Measurements from ENCODE around the gene CDKAL1. TPM values are rescaled to one million over a fixed set of nuclear protein-coding genes. Genes with fewer than 3 reads are reported as not detected.

The CDKAL1 gene
- total and polyA plus RNA-seq, 2 of the 8 experiments (the other 6 are each of a cell fraction or from before 2014, with no cell fraction given) = 8.4 to 24.6 TPM

DNA sequence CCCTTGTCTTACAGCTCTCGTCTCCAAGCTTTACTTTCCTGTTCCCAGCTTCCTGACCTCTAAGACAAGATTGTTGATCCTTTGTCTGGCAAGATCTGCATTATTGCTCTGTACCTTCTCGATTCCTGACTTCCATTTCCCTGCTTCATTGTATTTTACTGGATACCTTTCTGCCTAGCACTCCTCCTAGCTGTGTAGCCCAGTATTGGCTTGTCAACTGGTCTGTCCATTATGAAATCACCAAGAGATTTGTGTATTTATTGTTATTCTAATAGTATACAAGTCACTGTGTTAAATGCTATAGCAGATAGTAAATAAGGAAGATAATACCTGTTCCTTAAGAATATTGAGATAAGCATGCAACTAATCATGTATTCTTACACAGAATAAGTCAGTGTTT lies 305.4 kb downstream of the CDKAL1 start:
- DNase-seq (ENCODE audit: low read depth in 1 of 2, low spot score in 2 of 2) (no peak), FAIRE-seq (no peak)
- no peak overlapping the region for H4K8ac ChIP-seq (ENCODE audit: extremely low read depth, insufficient read depth, low read length)
- TF ChIP-seq, protein P1, sequence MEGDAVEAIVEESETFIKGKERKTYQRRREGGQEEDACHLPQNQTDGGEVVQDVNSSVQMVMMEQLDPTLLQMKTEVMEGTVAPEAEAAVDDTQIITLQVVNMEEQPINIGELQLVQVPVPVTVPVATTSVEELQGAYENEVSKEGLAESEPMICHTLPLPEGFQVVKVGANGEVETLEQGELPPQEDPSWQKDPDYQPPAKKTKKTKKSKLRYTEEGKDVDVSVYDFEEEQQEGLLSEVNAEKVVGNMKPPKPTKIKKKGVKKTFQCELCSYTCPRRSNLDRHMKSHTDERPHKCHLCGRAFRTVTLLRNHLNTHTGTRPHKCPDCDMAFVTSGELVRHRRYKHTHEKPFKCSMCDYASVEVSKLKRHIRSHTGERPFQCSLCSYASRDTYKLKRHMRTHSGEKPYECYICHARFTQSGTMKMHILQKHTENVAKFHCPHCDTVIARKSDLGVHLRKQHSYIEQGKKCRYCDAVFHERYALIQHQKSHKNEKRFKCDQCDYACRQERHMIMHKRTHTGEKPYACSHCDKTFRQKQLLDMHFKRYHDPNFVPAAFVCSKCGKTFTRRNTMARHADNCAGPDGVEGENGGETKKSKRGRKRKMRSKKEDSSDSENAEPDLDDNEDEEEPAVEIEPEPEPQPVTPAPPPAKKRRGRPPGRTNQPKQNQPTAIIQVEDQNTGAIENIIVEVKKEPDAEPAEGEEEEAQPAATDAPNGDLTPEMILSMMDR (IDR thresholded peaks at IDR 0.05; ENCODE audit: control extremely low read depth in 1 of 3, insufficient read depth in 1 of 3, low read depth in 1 of 3, low read length in 3 of 3) = peak in 2 of 3 experiments; percentile 11 to 39; a peak in 2 of 4 replicates
- TF ChIP-seq RAD21 (IDR thresholded peaks at IDR 0.05 in 1 of 2, conservative IDR thresholded peaks at IDR 0.05 in 1 of 2; ENCODE audit: low read depth in 2 of 2, low read length in 2 of 2) = peak; percentile 28 to 45; a peak in 3 of 4 replicates
- TF ChIP-seq HDAC6 (IDR thresholded peaks at IDR 0.05; ENCODE audit: low read depth, low read length) = no peak
- H3K4me1 ChIP-seq (replicated peaks in 1 of 4; ENCODE audit: control insufficient read depth in 3 of 4, insufficient read depth in 4 of 4, low read length in 3 of 4) = peaks cover 0 to 3% (median 0%) of the 10 kb centered on the region in 4 experiments; a peak in 1 of 7 replicates
- no peaks in the 10 kb centered on the region for H3K27me3 ChIP-seq (replicated peaks in 1 of 4; ENCODE audit: control insufficient read depth in 3 of 4, extremely low read depth in 1 of 4, insufficient read depth in 3 of 4, low read length in 3 of 4)
- no peak overlapping the region for H3K14ac ChIP-seq (ENCODE audit: insufficient read length)
- no peak overlapping the region for H3K18ac ChIP-seq (ENCODE audit: extremely low read depth, low read length)
- no peak overlapping the region for H3K4me3 ChIP-seq (ENCODE audit: extremely low read depth in 1 of 4, insufficient read depth in 2 of 4, low read depth in 3 of 4, low read length in 4 of 4)
- no peak overlapping the region for H2BK15ac ChIP-seq (ENCODE audit: low read length)
- H3K9ac ChIP-seq (replicated peaks in 1 of 4; ENCODE audit: extremely low read depth in 1 of 4, low read depth in 3 of 4, low read length in 3 of 4) = no peak overlapping the region
- no peak overlapping the region for H3K27ac ChIP-seq (ENCODE audit: low read depth, low read length)
- H3K56ac ChIP-seq (replicated peaks; ENCODE audit: insufficient read length, low read depth, low read length) = no peak overlapping the region
- CTCF ChIA-PET (ENCODE audit: partially characterized antibody) = interaction anchor here (0.7 to 2.1 kb wide), 6 partner anchors 9 to 702 kb away, joined by 3 to 12 read pairs (median 3); no protein-coding TSS in a partner anchor
- H3K23me2 ChIP-seq (ENCODE audit: low read depth, low read length) = no peaks in the 10 kb centered on the region
- no peak overlapping the region for H3K4ac ChIP-seq (replicated peaks; ENCODE audit: insufficient read length, low read depth, low read length)
- no peaks in the 10 kb centered on the region for H3K9me3 ChIP-seq (ENCODE audit: insufficient read depth in 2 of 2, low read depth in 1 of 2, low read length in 1 of 2)
- H2AK5ac ChIP-seq (ENCODE audit: low read depth, low read length) = no peak overlapping the region
- H2AFZ ChIP-seq (ENCODE audit: low read length) = no peak overlapping the region
- WGBS, 2 experiments (ENCODE audit: extremely low coverage in 1 of 2, insufficient coverage in 1 of 2, insufficient read length in 1 of 2, insufficient replicate concordance in 2 of 2, low coverage in 1 of 2, low lambda C conversion rate in 2 of 2, missing lambda C conversion rate in 1 of 2) = 87% methylated on average over 2 of the region's 2 CpGs; no CpG with 5 or more reads in 1 of the 2 experiments
- POLR2A ChIA-PET (ENCODE audit: partially characterized antibody) = no interaction called here
- no peak overlapping the region for H3K23ac ChIP-seq (ENCODE audit: insufficient read length)
- no peak overlapping the region for H2BK5ac ChIP-seq (ENCODE audit: low read depth, low read length)
- H2BK20ac ChIP-seq (ENCODE audit: low read length) = no peak overlapping the region
- H2BK12ac ChIP-seq (ENCODE audit: low read depth, low read length) = no peak overlapping the region
- H3K79me2 ChIP-seq (ENCODE audit: control insufficient read depth in 1 of 2, insufficient read depth in 2 of 2, low read length in 2 of 2) = no peaks in the 10 kb centered on the region
- H4K5ac ChIP-seq (ENCODE audit: insufficient read length, low read depth, low read length) = no peak overlapping the region
- peak overlapping the region; percentile 37 for H4K91ac ChIP-seq (replicated peaks; ENCODE audit: insufficient read length, low read length)
- H4K20me1 ChIP-seq (replicated peaks in 1 of 2; ENCODE audit: control insufficient read depth in 1 of 2, insufficient read depth in 2 of 2, low read length in 2 of 2) = no peaks in the 10 kb centered on the region
- no peak overlapping the region for H3K4me2 ChIP-seq (ENCODE audit: insufficient read depth in 1 of 2, low read depth in 2 of 2, low read length in 2 of 2)
- H3K36me3 ChIP-seq (ENCODE audit: control insufficient read depth in 2 of 4, insufficient read depth in 4 of 4, low read length in 3 of 4) = no peaks in the 10 kb centered on the region; a peak in 1 of 8 replicates
- no peaks in the 10 kb centered on the region for H3K79me1 ChIP-seq (ENCODE audit: low read depth, low read length)
- no peak overlapping the region for H2BK120ac ChIP-seq (replicated peaks; ENCODE audit: low read depth, low read length)

Data from H1 (cell line).